ENCODE results near the gene CAMK1. TPM values are rescaled to one million over a fixed set of nuclear protein-coding genes. Genes with fewer than 3 reads are reported as not detected.

Gene CAMK1
- total and polyA plus RNA-seq, 9 of the 15 experiments (the other 6 are each of a cell fraction or from before 2014, with no cell fraction given), result 0.23 to 10.7 (median 6.0) TPM

- TF ChIP-seq, protein P1, sequence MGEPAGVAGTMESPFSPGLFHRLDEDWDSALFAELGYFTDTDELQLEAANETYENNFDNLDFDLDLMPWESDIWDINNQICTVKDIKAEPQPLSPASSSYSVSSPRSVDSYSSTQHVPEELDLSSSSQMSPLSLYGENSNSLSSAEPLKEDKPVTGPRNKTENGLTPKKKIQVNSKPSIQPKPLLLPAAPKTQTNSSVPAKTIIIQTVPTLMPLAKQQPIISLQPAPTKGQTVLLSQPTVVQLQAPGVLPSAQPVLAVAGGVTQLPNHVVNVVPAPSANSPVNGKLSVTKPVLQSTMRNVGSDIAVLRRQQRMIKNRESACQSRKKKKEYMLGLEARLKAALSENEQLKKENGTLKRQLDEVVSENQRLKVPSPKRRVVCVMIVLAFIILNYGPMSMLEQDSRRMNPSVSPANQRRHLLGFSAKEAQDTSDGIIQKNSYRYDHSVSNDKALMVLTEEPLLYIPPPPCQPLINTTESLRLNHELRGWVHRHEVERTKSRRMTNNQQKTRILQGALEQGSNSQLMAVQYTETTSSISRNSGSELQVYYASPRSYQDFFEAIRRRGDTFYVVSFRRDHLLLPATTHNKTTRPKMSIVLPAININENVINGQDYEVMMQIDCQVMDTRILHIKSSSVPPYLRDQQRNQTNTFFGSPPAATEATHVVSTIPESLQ (CRISPR knock-in tag; IDR thresholded peaks at IDR 0.05), result peak; percentile 51; the same call in 1 of the 2 replicates
- TF ChIP-seq NBN (IDR thresholded peaks at IDR 0.05; ENCODE audit: low read depth) (no peak), HIVEP1 (CRISPR knock-in tag; IDR thresholded peaks at IDR 0.05) (no peak), KDM4B (IDR thresholded peaks at IDR 0.05; ENCODE audit: borderline replicate concordance in 2 of 2, low read depth in 1 of 2) (peak in 1 of 2 experiments; percentile 20; a peak in 1 of 4 replicates), EP300 (IDR thresholded peaks at IDR 0.05; ENCODE audit: low read length) (peak; percentile 99), POU5F1 (IDR thresholded peaks at IDR 0.05; ENCODE audit: borderline replicate concordance, low read depth, low read length, partially characterized antibody) (peak; percentile 39), E4F1 (CRISPR knock-in tag; IDR thresholded peaks at IDR 0.05; ENCODE audit: borderline replicate concordance) (no peak), ZNF780A (CRISPR knock-in tag; IDR thresholded peaks at IDR 0.05) (no peak), EGR1 (conservative IDR thresholded peaks at IDR 0.05) (peak; percentile 76), TSHZ1 (CRISPR knock-in tag; IDR thresholded peaks at IDR 0.05) (no peak), CEBPB (tag; IDR thresholded peaks at IDR 0.05) (no peak), ZNF408 (CRISPR knock-in tag; IDR thresholded peaks at IDR 0.05; ENCODE audit: low read depth) (no peak), CREM (IDR thresholded peaks at IDR 0.05; ENCODE audit: low read depth) (peak; percentile 88), POLR2A (conservative IDR thresholded peaks at IDR 0.05) (peak; percentile 87), KLF6 (CRISPR knock-in tag; IDR thresholded peaks at IDR 0.05; ENCODE audit: borderline replicate concordance) (peak; percentile 88), HNRNPLL (IDR thresholded peaks at IDR 0.05; ENCODE audit: low read depth, low read length, poor library complexity, severe bottlenecking) (peak; percentile 71), MED1 (CRISPR knock-in tag; IDR thresholded peaks at IDR 0.05; ENCODE audit: borderline replicate concordance) (no peak)
- TF ChIP-seq, protein P2, sequence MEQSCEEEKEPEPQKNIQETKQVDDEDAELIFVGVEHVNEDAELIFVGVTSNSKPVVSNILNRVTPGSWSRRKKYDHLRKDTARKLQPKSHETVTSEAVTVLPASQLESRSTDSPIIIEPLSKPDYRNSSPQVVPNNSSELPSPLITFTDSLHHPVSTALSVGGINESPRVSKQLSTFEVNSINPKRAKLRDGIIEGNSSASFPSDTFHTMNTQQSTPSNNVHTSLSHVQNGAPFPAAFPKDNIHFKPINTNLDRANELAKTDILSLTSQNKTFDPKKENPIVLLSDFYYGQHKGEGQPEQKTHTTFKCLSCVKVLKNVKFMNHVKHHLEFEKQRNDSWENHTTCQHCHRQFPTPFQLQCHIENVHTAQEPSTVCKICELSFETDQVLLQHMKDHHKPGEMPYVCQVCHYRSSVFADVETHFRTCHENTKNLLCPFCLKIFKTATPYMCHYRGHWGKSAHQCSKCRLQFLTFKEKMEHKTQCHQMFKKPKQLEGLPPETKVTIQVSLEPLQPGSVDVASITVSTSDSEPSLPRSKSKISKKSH (CRISPR knock-in tag; IDR thresholded peaks at IDR 0.05), result no peak
Observed at GRCh38 chr3:9731206-9732079, 38.3 kb downstream of the CAMK1 start, which contains the start of gene BRPF1 (continued).
